Nephron progenitor cell (in vitro differentiated cells): Measurements from ENCODE around the gene PCDHGA2.
"Not testable (repeated sequence)": the region's sequence is repeated elsewhere in the genome, so short reads cannot be mapped to it uniquely, and the experiment has no call there.

ENCODE experiments used
- DNase-seq: peaks from one replicate; pipeline ENCODE4 v3.0.0; 2021
- H3K27ac Mint-ChIP-seq: 2 replicates; pipeline ENCODE4 v1.8.0; 2021; ENCODE audit warnings: mild to moderate bottlenecking, moderate library complexity, mixed read lengths
- H3K27me3 Mint-ChIP-seq: 2 replicates; pipeline ENCODE4 v1.8.0; 2021; ENCODE audit warnings: mild to moderate bottlenecking, low read depth, mixed read lengths; ENCODE audit not compliant: poor library complexity
- H3K36me3 Mint-ChIP-seq: 2 replicates; pipeline ENCODE4 v1.8.0; 2021; ENCODE audit warnings: low read depth, mixed read lengths
- H3K4me1 Mint-ChIP-seq: 2 replicates; pipeline ENCODE4 v1.8.0; 2021; ENCODE audit warnings: mixed read lengths
- H3K4me3 Mint-ChIP-seq: 2 replicates; pipeline ENCODE4 v1.8.0; 2021; ENCODE audit warnings: mild to moderate bottlenecking, moderate library complexity, mixed read lengths
- H3K9me3 Mint-ChIP-seq: 2 replicates; pipeline ENCODE4 v1.8.0; 2021; ENCODE audit warnings: mild to moderate bottlenecking, moderate library complexity, mixed read lengths
- TF ChIP-seq, protein P1 (sequence below): fragments of 200-600 bp; sonication (generic); IDR thresholded peaks from 2 replicates; pipeline ENCODE4 v1.5.0; 2021; ENCODE audit warnings: antibody characterized with exemption

PCDHGA2 gene

DNA sequence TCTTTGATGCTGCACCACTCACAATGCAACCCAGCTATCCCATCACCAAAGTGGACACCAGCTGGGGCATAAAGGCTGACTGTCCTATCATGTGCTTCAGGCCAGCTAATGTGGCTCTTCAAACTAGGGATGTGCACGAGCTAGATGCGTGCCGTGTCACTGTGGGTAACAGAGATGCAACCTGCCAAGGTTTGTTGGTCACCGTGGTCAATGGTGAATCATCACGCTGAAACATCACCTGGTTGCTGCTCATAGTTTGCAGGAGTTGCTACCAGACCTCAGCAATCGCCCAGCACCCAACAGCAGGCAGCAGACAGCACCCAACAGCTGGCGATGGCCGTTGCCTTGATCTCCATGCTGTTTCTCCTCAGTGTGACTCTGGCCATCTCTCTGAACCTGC lies 10.3 kb upstream of the PCDHGA2 start:
- TF ChIP-seq, protein P1, sequence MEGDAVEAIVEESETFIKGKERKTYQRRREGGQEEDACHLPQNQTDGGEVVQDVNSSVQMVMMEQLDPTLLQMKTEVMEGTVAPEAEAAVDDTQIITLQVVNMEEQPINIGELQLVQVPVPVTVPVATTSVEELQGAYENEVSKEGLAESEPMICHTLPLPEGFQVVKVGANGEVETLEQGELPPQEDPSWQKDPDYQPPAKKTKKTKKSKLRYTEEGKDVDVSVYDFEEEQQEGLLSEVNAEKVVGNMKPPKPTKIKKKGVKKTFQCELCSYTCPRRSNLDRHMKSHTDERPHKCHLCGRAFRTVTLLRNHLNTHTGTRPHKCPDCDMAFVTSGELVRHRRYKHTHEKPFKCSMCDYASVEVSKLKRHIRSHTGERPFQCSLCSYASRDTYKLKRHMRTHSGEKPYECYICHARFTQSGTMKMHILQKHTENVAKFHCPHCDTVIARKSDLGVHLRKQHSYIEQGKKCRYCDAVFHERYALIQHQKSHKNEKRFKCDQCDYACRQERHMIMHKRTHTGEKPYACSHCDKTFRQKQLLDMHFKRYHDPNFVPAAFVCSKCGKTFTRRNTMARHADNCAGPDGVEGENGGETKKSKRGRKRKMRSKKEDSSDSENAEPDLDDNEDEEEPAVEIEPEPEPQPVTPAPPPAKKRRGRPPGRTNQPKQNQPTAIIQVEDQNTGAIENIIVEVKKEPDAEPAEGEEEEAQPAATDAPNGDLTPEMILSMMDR: no peak
- H3K9me3 Mint-ChIP-seq: peaks cover 86% of the 10 kb centered on the region
- peaks cover 25% of the 10 kb centered on the region for H3K36me3 Mint-ChIP-seq
- H3K4me1 Mint-ChIP-seq: no peaks in the 10 kb centered on the region
- no peak overlapping the region for H3K4me3 Mint-ChIP-seq
- H3K27me3 Mint-ChIP-seq: peaks cover 17% of the 10 kb centered on the region
- no peak for DNase-seq
- no peak overlapping the region for H3K27ac Mint-ChIP-seq

DNA sequence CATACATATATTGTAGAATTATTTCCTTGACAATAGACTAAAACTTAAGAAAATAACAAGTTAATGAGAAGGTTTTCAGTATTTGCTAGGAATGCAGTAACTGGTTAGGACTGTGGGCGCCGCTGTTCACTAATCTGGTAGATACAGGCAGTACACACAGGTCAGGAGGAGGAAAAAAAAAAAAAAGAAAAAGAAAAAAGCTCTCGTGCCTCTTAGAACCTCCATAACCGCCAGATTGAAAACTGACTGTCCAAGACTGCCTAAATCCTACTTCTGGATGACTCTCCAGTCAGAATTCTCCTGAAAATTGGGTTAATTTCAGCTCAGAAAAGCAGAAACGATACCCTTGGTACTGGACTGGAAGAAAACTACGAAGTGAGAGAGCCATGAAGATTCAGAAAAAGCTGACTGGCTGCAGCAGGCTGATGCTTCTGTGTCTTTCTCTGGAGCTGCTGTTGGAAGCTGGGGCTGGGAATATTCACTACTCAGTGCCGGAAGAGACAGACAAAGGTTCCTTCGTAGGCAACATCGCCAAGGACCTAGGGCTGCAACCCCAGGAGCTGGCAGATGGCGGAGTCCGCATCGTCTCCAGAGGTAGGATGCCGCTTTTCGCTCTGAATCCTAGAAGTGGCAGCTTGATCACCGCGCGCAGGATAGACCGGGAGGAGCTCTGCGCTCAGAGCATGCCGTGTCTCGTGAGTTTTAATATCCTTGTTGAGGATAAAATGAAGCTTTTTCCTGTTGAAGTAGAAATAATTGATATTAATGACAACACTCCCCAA lies 8.1 kb upstream of the PCDHGA2 start, which contains the start of gene PCDHGA1:
TSS of gene PCDHGA1 (plus strand) at position 216 of the 782 bp plus-strand sequence.
- H3K4me1 Mint-ChIP-seq: no peaks in the 10 kb centered on the region
- no peak for DNase-seq
- TF ChIP-seq, protein P1: no peak

DNA sequence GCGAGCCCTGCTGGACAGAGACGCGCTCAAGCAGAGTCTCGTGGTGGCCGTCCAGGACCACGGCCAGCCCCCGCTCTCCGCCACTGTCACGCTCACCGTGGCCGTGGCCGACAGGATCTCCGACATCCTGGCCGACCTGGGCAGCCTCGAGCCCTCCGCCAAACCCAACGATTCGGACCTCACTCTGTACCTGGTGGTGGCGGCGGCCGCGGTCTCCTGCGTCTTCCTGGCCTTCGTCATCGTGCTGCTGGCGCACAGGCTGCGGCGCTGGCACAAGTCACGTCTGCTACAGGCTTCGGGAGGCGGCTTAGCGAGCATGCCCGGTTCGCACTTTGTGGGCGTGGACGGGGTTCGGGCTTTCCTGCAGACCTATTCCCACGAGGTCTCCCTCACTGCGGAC lies 6.0 kb upstream of the PCDHGA2 start:
- H3K9me3 Mint-ChIP-seq: peaks cover 93% of the 10 kb centered on the region
- not testable (repeated sequence) for H3K4me3 Mint-ChIP-seq, H3K4me1 Mint-ChIP-seq, DNase-seq, H3K36me3 Mint-ChIP-seq, H3K27ac Mint-ChIP-seq
- H3K27me3 Mint-ChIP-seq: peaks cover 13% of the 10 kb centered on the region

More for the DNA sequence above, 8.1 kb upstream of the PCDHGA2 start, which contains the start of gene PCDHGA1:
- Mint-ChIP-seq H3K27ac (no peak within 1 kb of the TSS), H3K27me3 (peaks cover 16% of the 10 kb centered on the region), H3K36me3 (peaks cover 18% of the 10 kb centered on the region), H3K9me3 (peaks cover 92% of the 10 kb centered on the region), H3K4me3 (no peak within 1 kb of the TSS)

DNA sequence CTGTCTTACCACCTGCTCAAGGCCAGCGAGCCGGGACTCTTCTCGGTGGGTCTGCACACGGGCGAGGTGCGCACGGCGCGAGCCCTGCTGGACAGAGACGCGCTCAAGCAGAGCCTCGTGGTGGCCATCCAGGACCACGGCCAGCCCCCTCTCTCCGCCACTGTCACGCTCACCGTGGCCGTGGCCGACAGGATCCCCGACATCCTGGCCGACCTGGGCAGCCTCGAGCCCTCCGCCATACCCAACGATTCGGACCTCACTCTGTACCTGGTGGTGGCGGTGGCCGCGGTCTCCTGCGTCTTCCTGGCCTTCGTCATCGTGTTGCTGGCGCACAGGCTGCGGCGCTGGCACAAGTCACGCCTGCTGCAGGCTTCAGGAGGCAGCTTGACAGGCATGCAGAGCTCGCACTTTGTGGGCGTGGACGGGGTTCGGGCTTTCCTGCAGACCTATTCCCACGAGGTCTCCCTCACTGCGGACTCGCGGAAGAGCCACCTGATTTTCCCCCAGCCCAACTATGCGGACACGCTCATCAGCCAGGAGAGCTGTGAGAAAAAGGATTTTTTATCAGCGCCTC lies 2.3 kb downstream of the PCDHGA2 start:
- H3K27me3 Mint-ChIP-seq, H3K27ac Mint-ChIP-seq, DNase-seq, H3K4me1 Mint-ChIP-seq, H3K4me3 Mint-ChIP-seq: not testable (repeated sequence)
- H3K36me3 Mint-ChIP-seq: peaks cover 14% of the 10 kb centered on the region
- peaks cover 91% of the 10 kb centered on the region for H3K9me3 Mint-ChIP-seq

DNA sequence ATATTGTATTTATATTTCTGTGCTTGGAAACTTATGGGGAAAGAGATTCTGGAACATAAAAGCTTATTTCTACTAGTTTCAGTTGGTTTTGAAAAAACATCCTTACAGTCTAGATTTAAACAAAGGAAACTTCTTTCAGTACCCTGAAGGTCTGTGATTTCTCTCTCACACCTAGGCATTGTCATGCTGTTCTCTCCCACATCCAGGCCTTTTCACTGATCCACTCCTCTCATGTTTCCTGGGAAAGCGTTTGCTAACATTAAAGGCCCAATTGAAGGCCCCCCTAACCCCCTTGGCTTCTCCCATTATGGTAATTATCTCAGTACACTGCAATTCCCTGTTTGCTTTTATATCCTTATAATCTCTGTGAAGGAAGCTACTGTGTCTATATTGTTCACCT lies 4.2 kb downstream of the PCDHGA2 start:
- no peak overlapping the region for H3K27ac Mint-ChIP-seq
- H3K36me3 Mint-ChIP-seq: peaks cover 24% of the 10 kb centered on the region
- DNase-seq: no peak
- no peaks in the 10 kb centered on the region for H3K4me1 Mint-ChIP-seq
- peaks cover 89% of the 10 kb centered on the region for H3K9me3 Mint-ChIP-seq
- H3K27me3 Mint-ChIP-seq: peaks cover 3% of the 10 kb centered on the region
- H3K4me3 Mint-ChIP-seq: no peak overlapping the region
- TF ChIP-seq, protein P1: no peak

DNA sequence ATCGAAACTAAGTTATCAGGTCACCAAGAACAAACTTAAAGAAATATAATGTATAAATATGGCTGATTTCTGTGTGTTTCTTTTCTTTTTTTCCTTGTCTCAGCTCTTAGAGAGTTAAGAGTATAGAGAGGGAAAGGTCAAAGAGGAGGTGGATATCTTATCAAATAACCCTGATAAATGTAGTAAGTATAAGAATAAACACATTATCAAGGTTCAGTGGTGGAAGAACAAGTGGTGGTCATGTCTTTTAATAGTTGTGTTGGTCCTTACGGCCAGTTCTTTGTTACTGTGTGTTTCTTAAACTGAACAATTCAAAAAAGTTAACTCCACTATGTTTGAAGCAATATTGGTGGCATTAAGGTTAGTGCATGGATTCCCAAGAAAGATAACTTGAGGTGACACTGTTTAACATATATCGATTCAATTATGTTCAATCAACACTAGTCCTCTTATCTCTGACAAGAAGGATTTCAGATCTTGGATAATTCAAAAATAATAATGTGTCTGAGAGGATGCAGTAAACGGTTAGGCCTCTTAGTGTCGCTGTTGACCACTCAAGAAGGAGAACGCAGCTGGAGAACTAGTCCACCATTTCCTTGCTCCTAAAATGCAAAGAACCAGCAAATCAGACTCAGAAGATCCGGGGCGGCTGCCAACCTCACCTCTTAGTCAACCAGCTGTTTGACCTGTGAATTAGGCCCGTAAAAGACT lies 4.8 kb downstream of the PCDHGA2 start, which contains the start of gene PCDHGA3:
TSS of gene PCDHGA3 (plus strand) at position 588 of the 711 bp plus-strand sequence. CDS start 205 bp downstream, outside the sequence.
- H3K9me3 Mint-ChIP-seq: peaks cover 87% of the 10 kb centered on the region
- TF ChIP-seq, protein P1: no peak
- H3K27me3 Mint-ChIP-seq: peaks cover 3% of the 10 kb centered on the region
- peaks cover 23% of the 10 kb centered on the region for H3K36me3 Mint-ChIP-seq
- no peak within 1 kb of the TSS for H3K4me3 Mint-ChIP-seq
- no peaks in the 10 kb centered on the region for H3K4me1 Mint-ChIP-seq
- DNase-seq: no peak
- H3K27ac Mint-ChIP-seq: no peak within 1 kb of the TSS
